Measurements from ENCODE around the gene TRAF2. TPM values are rescaled to one million over a fixed set of nuclear protein-coding genes. Genes with fewer than 3 reads are reported as not detected.

The TRAF2 gene
- total and polyA plus RNA-seq, 2 donors (not counting 3 experiments of a cell fraction or from before 2014, with no cell fraction given) = 10.9 to 23.1 TPM

DNA sequence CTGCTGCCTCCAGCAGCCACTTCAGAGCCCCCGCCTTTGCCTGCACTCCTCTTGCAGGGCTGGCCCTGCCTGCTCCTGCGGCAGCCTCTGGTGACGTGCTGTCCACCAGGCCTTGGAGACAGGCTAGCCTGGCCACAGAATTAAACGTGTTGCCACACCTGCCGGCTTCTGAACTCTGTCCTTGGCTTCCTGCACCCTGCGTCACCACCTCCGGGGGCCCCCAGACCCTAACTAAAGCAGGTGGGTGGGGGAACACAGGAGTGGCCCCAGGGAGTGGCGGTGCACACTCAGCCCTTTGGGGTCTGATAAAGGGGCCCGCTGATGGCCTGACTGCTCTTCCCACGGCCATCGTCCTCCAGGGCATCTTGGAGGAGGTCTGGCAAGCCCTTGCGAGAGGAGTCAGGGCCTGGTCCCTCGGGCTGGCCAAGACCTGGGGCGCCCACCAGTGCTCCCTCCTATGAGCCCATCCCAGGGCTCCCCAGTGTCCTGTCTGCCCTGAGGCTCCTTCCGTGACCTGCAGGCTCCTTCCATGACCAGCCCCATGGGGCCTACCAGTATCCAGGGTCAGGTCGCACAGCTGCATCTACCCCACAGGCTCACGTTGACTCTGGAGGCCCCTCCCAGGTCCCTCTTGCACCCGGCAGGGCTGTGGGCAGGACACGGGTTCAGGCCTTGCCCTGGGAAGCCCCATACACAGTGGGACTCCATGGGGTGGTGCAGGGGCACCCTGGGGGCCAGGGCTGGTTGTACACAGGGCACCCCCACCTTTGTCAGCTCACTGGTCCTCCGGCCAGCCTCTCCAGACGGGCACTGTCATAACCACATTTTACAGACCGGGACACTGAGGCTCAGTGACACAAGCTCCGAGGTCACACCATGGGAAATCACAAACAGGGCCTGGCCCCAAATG, 35.2 kb upstream of the TRAF2 start:
- no peak for FAIRE-seq
- dilution Hi-C loops (cut with MboI; ENCODE audit: extremely low pct_ligation_motif_present, low sequenced_read_pairs) = no loop called here

More for the DNA sequence above, 35.2 kb upstream of the TRAF2 start:
- no peak overlapping the region for H2AFZ ChIP-seq (ENCODE audit: low read depth, low read length)
- H3K9me1 ChIP-seq (replicated peaks; ENCODE audit: control insufficient read depth, extremely low read depth, insufficient read depth, low read length) = no peaks in the 10 kb centered on the region
- no peaks in the 10 kb centered on the region for H3K36me3 ChIP-seq (ENCODE audit: control insufficient read depth in 2 of 2, extremely low read depth in 1 of 2, insufficient read depth in 2 of 2, low read length in 2 of 2)
- peaks cover 10% of the 10 kb centered on the region for H3K4me1 ChIP-seq (ENCODE audit: control insufficient read depth, extremely low read depth, insufficient read depth, low read length)
- no peak overlapping the region for H3K4me2 ChIP-seq (ENCODE audit: insufficient read depth, low read length)
- no TSS peak for BruUV-seq (replicated peaks)
- H3K9ac ChIP-seq (replicated peaks; ENCODE audit: extremely low read depth, insufficient read depth, low read length) = no peak overlapping the region
- H3K27ac ChIP-seq (ENCODE audit: insufficient read depth, low read depth, low read length) = no peak overlapping the region
- intact Hi-C loops (cut with micrococcal nuclease) = no loop called here
- ChIA-PET POLR2A (no interaction called here), CTCF (no interaction called here)
- TF ChIP-seq, protein P1, sequence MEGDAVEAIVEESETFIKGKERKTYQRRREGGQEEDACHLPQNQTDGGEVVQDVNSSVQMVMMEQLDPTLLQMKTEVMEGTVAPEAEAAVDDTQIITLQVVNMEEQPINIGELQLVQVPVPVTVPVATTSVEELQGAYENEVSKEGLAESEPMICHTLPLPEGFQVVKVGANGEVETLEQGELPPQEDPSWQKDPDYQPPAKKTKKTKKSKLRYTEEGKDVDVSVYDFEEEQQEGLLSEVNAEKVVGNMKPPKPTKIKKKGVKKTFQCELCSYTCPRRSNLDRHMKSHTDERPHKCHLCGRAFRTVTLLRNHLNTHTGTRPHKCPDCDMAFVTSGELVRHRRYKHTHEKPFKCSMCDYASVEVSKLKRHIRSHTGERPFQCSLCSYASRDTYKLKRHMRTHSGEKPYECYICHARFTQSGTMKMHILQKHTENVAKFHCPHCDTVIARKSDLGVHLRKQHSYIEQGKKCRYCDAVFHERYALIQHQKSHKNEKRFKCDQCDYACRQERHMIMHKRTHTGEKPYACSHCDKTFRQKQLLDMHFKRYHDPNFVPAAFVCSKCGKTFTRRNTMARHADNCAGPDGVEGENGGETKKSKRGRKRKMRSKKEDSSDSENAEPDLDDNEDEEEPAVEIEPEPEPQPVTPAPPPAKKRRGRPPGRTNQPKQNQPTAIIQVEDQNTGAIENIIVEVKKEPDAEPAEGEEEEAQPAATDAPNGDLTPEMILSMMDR (IDR thresholded peaks at IDR 0.05; ENCODE audit: extremely low read depth in 1 of 2, insufficient read depth in 1 of 2, low read depth in 1 of 2, low read length in 2 of 2) = no peak
- TF ChIP-seq JUN (IDR thresholded peaks at IDR 0.05; ENCODE audit: borderline replicate concordance, insufficient read depth, insufficient read length, low read depth) (no peak), MYC (IDR thresholded peaks at IDR 0.05; ENCODE audit: low read depth, low read length) (no peak), FOS (IDR thresholded peaks at IDR 0.05; ENCODE audit: borderline replicate concordance, insufficient read depth, low read length) (no peak)
- no peak overlapping the region for H3K4me3 ChIP-seq (replicated peaks in 1 of 3; ENCODE audit: insufficient read depth in 1 of 3, low read depth in 1 of 3, low read length in 3 of 3)
- no peak for DNase-seq (ENCODE audit: low read depth, low spot score)
- no peaks in the 10 kb centered on the region for H3K9me3 ChIP-seq (replicated peaks; ENCODE audit: control insufficient read depth, insufficient read depth, low read length)
- peaks cover 4 to 10% of the 10 kb centered on the region in 2 experiments for H3K27me3 ChIP-seq (ENCODE audit: control insufficient read depth in 2 of 2, insufficient read depth in 2 of 2, low read length in 2 of 2)
- H3K79me2 ChIP-seq (ENCODE audit: control insufficient read depth, insufficient read depth, low read length) = no peaks in the 10 kb centered on the region
- no peaks in the 10 kb centered on the region for H4K20me1 ChIP-seq (replicated peaks; ENCODE audit: control insufficient read depth, extremely low read depth, insufficient read depth, low read length)
